ENCODE results near the gene MAFF. TPM values are rescaled to one million over a fixed set of nuclear protein-coding genes. Genes with fewer than 3 reads are reported as not detected.

MAFF gene
- total and polyA plus RNA-seq, 2 donors from 2014 or later: 2.2 to 23.4 TPM

DNA sequence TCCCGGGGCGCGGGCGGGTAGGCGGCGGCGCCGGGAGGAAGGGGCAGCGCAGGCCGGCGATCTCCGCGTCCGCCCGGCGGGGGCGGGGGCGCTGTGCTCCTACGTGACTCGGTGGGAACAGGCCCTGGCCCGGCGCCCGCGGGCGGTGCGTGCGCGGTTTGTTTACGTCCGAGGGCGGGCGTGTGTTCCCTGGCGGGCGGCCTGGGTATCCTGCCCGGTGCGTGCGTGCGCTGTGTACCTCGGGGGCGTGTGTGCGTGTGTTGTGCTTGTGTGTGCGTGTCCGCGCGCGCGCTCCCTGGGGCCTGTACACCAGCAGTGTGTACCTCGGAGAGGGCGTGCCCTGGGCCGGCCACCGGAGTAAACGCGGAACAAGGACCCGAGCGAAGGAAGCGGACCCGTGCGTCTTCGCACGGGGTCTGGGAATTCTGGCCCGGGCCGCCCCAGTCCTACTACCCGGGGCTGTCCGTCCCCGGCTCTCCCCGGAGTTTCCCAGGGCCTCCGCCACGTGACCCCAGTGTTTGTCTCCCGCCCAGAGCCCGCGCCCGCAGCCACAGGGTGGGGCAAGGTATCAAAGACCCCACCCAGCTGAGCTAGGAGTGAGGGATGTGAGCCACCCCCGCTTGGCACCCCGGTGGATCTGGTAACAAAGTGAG, 769 bp downstream of the MAFF start:
- Histone ChIP-seq H3K36me3 (ENCODE audit: control insufficient read depth in 2 of 3, insufficient read depth in 3 of 3, low read length in 3 of 3) (no peaks in the 10 kb centered on the region), H3K9me3 (ENCODE audit: control insufficient read depth in 2 of 3, insufficient read depth in 1 of 3, low read length in 3 of 3) (no peaks in the 10 kb centered on the region), H3K4me3 (ENCODE audit: low read length in 3 of 3) (peak overlapping the region; percentile 47 to 86 (median 83)), H3K9ac (ENCODE audit: low read length in 3 of 3) (peak overlapping the region; percentile 7 to 95 (median 88)), H3K4me1 (ENCODE audit: control insufficient read depth in 2 of 3, insufficient read depth in 2 of 3, low read depth in 1 of 3, low read length in 3 of 3) (peaks cover 0 to 18% (median 0%) of the 10 kb centered on the region in 3 donors), H3K27me3 (ENCODE audit: control insufficient read depth, insufficient read depth, low read length) (no peaks in the 10 kb centered on the region), H3K27ac (ENCODE audit: low read depth in 2 of 2, low read length in 2 of 2) (peak overlapping the region; percentile 97 to 98)
- intact Hi-C loops (cut with DNase I): no loop called here
- FAIRE-seq (no peak), DNase-seq (peak; percentile 74 to 96 (median 87))
- TF ChIP-seq, protein P1, sequence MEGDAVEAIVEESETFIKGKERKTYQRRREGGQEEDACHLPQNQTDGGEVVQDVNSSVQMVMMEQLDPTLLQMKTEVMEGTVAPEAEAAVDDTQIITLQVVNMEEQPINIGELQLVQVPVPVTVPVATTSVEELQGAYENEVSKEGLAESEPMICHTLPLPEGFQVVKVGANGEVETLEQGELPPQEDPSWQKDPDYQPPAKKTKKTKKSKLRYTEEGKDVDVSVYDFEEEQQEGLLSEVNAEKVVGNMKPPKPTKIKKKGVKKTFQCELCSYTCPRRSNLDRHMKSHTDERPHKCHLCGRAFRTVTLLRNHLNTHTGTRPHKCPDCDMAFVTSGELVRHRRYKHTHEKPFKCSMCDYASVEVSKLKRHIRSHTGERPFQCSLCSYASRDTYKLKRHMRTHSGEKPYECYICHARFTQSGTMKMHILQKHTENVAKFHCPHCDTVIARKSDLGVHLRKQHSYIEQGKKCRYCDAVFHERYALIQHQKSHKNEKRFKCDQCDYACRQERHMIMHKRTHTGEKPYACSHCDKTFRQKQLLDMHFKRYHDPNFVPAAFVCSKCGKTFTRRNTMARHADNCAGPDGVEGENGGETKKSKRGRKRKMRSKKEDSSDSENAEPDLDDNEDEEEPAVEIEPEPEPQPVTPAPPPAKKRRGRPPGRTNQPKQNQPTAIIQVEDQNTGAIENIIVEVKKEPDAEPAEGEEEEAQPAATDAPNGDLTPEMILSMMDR (IDR thresholded peaks at IDR 0.05; ENCODE audit: borderline replicate concordance, extremely low read depth, insufficient read depth): peak; percentile 5

DNA sequence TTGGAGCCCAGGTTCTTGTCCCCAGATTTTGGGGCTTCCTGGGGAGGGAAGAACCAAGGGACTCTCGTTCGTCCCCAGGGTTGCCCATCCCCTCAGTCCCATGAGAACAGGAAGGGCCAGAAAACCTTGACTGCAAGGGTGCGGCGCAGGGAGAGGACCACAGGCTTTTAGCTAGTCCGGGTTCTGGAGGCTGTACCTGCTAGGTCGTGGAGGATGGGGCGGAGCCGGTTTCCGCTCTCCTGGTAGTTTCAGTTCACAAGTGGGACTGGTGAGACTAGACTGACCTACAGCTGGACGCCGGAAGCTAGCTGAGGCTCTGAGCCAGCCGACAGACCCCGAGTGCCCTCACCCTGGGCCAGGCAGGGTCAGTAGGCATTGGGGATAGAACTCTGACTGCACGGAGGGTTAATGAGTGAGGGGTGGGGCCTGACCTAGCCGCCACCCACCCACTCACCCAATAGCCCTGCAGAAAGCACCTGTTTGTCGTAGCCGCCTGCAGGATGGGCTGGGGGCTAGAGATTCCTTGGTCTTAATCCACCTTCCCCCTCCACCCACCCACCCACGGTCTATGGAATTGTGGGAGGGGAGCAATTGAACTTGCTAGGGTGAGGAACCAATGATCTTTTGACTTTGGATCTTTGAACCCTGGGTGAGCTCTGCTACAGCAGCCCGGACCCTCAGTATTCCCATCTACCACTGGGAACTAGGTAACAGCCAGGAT, 1.5 kb downstream of the MAFF start:
- TF ChIP-seq, protein P1 (IDR thresholded peaks at IDR 0.05; ENCODE audit: borderline replicate concordance, extremely low read depth, insufficient read depth): no peak
- peaks cover 0 to 18% (median 0%) of the 10 kb centered on the region in 3 donors for H3K4me1 ChIP-seq (ENCODE audit: control insufficient read depth in 2 of 3, insufficient read depth in 2 of 3, low read depth in 1 of 3, low read length in 3 of 3)
- no peaks in the 10 kb centered on the region for H3K36me3 ChIP-seq (ENCODE audit: control insufficient read depth in 2 of 3, insufficient read depth in 3 of 3, low read length in 3 of 3)
- H3K9me3 ChIP-seq (ENCODE audit: control insufficient read depth in 2 of 3, insufficient read depth in 1 of 3, low read length in 3 of 3): no peaks in the 10 kb centered on the region
- peak overlapping the region; percentile 97 to 98 for H3K27ac ChIP-seq (ENCODE audit: low read depth in 2 of 2, low read length in 2 of 2)
- no peak for FAIRE-seq
- peak overlapping the region; percentile 7 to 95 (median 88) for H3K9ac ChIP-seq (ENCODE audit: low read length in 3 of 3)
- no peaks in the 10 kb centered on the region for H3K27me3 ChIP-seq (ENCODE audit: control insufficient read depth, insufficient read depth, low read length)
- intact Hi-C loops (cut with DNase I): no loop called here
- peak; percentile 64 to 93 (median 77) for DNase-seq
- peak overlapping the region; percentile 47 to 86 (median 83) for H3K4me3 ChIP-seq (ENCODE audit: low read length in 3 of 3)

DNA sequence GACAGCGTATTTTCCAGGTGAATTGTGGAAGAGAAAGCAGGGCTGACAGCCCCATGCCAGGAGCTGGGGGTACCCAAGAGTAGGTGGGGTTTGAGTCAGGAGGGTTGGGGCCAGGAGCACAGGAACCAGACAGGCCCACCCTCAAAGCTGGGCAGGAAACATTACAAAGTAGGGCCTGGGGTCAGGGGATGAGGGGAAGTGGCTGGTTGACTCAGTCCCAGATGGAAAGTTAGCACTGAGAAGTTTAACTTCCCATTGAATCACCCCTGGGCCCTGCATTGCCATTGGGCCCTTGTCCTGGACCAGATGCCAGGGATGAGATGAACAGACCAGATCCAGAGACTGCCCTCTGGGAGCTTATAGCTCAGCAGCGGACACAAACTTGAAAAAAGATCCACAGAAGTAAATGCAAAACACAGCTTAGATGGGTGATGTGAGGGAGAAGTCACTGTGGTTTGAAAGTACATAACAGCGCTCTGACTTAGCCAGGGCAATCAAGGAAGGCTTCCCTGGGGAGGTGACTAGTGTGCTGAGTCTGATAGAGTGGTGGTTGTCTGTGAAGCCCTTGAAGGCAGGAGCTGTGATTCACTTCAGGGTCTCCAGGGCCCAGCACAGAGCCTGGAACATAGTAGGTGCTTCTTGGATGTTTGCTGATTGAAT, 2.2 kb downstream of the MAFF start:
- FAIRE-seq (no peak), DNase-seq (no peak)
- H3K4me1 ChIP-seq (ENCODE audit: control insufficient read depth in 2 of 3, insufficient read depth in 2 of 3, low read depth in 1 of 3, low read length in 3 of 3): peaks cover 0 to 18% (median 0%) of the 10 kb centered on the region in 3 donors
- H3K27ac ChIP-seq (ENCODE audit: low read depth in 2 of 2, low read length in 2 of 2): peak overlapping the region in 1 of 2 donors; percentile 28
- TF ChIP-seq, protein P1 (IDR thresholded peaks at IDR 0.05; ENCODE audit: borderline replicate concordance, extremely low read depth, insufficient read depth): no peak
- H3K36me3 ChIP-seq (ENCODE audit: control insufficient read depth in 2 of 3, insufficient read depth in 3 of 3, low read length in 3 of 3): no peaks in the 10 kb centered on the region
- intact Hi-C loops (cut with DNase I): no loop called here
- peak overlapping the region in 2 of 3 donors; percentile 24 to 88 for H3K9ac ChIP-seq (ENCODE audit: low read length in 3 of 3)
- no peaks in the 10 kb centered on the region for H3K27me3 ChIP-seq (ENCODE audit: control insufficient read depth, insufficient read depth, low read length)
- H3K4me3 ChIP-seq (ENCODE audit: low read length in 3 of 3): peak overlapping the region in 2 of 3 donors; percentile 83 to 86
- no peaks in the 10 kb centered on the region for H3K9me3 ChIP-seq (ENCODE audit: control insufficient read depth in 2 of 3, insufficient read depth in 1 of 3, low read length in 3 of 3)

All from kidney (tissue), 14 donors.